Neural crest cell (in vitro differentiated cells): ENCODE measurements around the gene DLGAP3. TPM values are rescaled to one million over a fixed set of nuclear protein-coding genes. Genes with fewer than 3 reads are reported as not detected.

ENCODE experiments used
- DNase-seq: peaks from one replicate; pipeline ENCODE4 v3.0.0; 2021; ENCODE audit warnings: low read depth, mixed read lengths, low spot score
- H3K27ac Mint-ChIP-seq: one replicate; pipeline ENCODE4 v1.8.0; 2021; ENCODE audit warnings: mild to moderate bottlenecking, mixed read lengths; ENCODE audit not compliant: unreplicated experiment
- H3K27me3 Mint-ChIP-seq: 2 replicates; pipeline ENCODE4 v1.8.0; 2021; ENCODE audit warnings: low read depth, mild to moderate bottlenecking, mixed read lengths
- H3K36me3 Mint-ChIP-seq: 2 replicates; pipeline ENCODE4 v1.8.0; 2021; ENCODE audit warnings: low read depth, mild to moderate bottlenecking, mixed read lengths
- H3K4me1 Mint-ChIP-seq: 2 replicates; pipeline ENCODE4 v1.8.0; 2021; ENCODE audit warnings: mixed read lengths
- H3K4me3 Mint-ChIP-seq: one replicate; pipeline ENCODE4 v1.8.0; 2021; ENCODE audit warnings: mild to moderate bottlenecking, mixed read lengths
- H3K9me3 Mint-ChIP-seq: 2 replicates; pipeline ENCODE4 v1.8.0; 2021; ENCODE audit warnings: mixed read lengths
- CTCF ChIP-seq: fragments of 200-600 bp; sonication (generic); conservative IDR thresholded peaks from 2 replicates; pipeline ENCODE4 v1.5.0; 2021; ENCODE audit warnings: antibody characterized with exemption, mild to moderate bottlenecking
- total RNA-seq: library from RNA; stranded (reverse); gene quantifications from 2 replicates; pipeline ENCODE4 v1.2.1, GENCODE V29; 2021

DLGAP3 gene
- total RNA-seq, 1 donor from 2014 or later, result 5.0 TPM

- TF ChIP-seq CTCF, result no peak
- Mint-ChIP-seq H3K27ac (no peak overlapping the region), H3K4me3 (no peak overlapping the region), H3K36me3 (no peaks in the 10 kb centered on the region), H3K4me1 (no peaks in the 10 kb centered on the region), H3K27me3 (peaks cover 46% of the 10 kb centered on the region), H3K9me3 (no peaks in the 10 kb centered on the region)
- no peak for DNase-seq
These were observed 19.0 kb downstream of the DLGAP3 start for GRCh38 chr1:34910425-34910824.

- H3K4me1 Mint-ChIP-seq, result no peaks in the 10 kb centered on the region
- H3K27ac Mint-ChIP-seq, result no peak overlapping the region
- no peaks in the 10 kb centered on the region for H3K36me3 Mint-ChIP-seq
- no peak for DNase-seq
- H3K9me3 Mint-ChIP-seq, result no peaks in the 10 kb centered on the region
- H3K4me3 Mint-ChIP-seq, result no peak overlapping the region
- H3K27me3 Mint-ChIP-seq, result peaks cover 47% of the 10 kb centered on the region
- no peak for TF ChIP-seq CTCF
These were observed 21.1 kb downstream of the DLGAP3 start for GRCh38 chr1:34908369-34908768.

- H3K36me3 Mint-ChIP-seq, result no peaks in the 10 kb centered on the region
- peaks cover 50% of the 10 kb centered on the region for H3K27me3 Mint-ChIP-seq
These were observed 21.9 kb downstream of the DLGAP3 start for GRCh38 chr1:34907487-34908090.

GRCh38 chr1:34906756-34907155 is 22.7 kb downstream of the DLGAP3 start:
- H3K4me1 Mint-ChIP-seq, result no peaks in the 10 kb centered on the region
- H3K36me3 Mint-ChIP-seq, result no peaks in the 10 kb centered on the region
- DNase-seq, result no peak
- H3K9me3 Mint-ChIP-seq, result no peaks in the 10 kb centered on the region
- no peak overlapping the region for H3K27ac Mint-ChIP-seq
- no peak overlapping the region for H3K4me3 Mint-ChIP-seq
- no peak for TF ChIP-seq CTCF
- peaks cover 56% of the 10 kb centered on the region for H3K27me3 Mint-ChIP-seq

More at GRCh38 chr1:34907487-34908090, 21.9 kb downstream of the DLGAP3 start:
- H3K27ac Mint-ChIP-seq, result no peak overlapping the region
- no peak overlapping the region for H3K4me3 Mint-ChIP-seq
- no peak for DNase-seq
- no peaks in the 10 kb centered on the region for H3K4me1 Mint-ChIP-seq
- no peak for TF ChIP-seq CTCF
- no peaks in the 10 kb centered on the region for H3K9me3 Mint-ChIP-seq

- Mint-ChIP-seq H3K9me3 (no peaks in the 10 kb centered on the region), H3K4me3 (no peak overlapping the region), H3K36me3 (no peaks in the 10 kb centered on the region), H3K27me3 (peaks cover 59% of the 10 kb centered on the region), H3K27ac (no peak overlapping the region), H3K4me1 (no peaks in the 10 kb centered on the region)
- no peak for TF ChIP-seq CTCF
- no peak for DNase-seq
These were observed 23.2 kb downstream of the DLGAP3 start for GRCh38 chr1:34906222-34906621.
